ENCODE data around the gene IL36RN.

Gene IL36RN

GRCh38 chr2:113050921-113051895, 7.8 kb upstream of the IL36RN start:
- DNase-seq (ENCODE audit: low spot score) = no peak

GRCh38 chr2:113052396-113052917, 6.5 kb upstream of the IL36RN start, which contains the start of gene IL36B:
Gene IL36B, minus strand, starts transcription at chr2:113052867.
- DNase-seq (ENCODE audit: low spot score) = no peak

- DNase-seq (ENCODE audit: low spot score) = no peak
Observed at GRCh38 chr2:113053666-113054065, 5.3 kb upstream of the IL36RN start.

GRCh38 chr2:113054066-113054465, 4.9 kb upstream of the IL36RN start:
- no peak for DNase-seq (ENCODE audit: low spot score)

- no peak for DNase-seq (ENCODE audit: low spot score)
Observed at GRCh38 chr2:113056521-113056920, 2.5 kb upstream of the IL36RN start.

- DNase-seq (ENCODE audit: low spot score) = no peak
Observed at GRCh38 chr2:113057117-113057516, 1.9 kb upstream of the IL36RN start.

GRCh38 chr2:113058411-113058994, 495 bp upstream of the IL36RN start:
- DNase-seq (ENCODE audit: low spot score) = no peak

- no peak for DNase-seq (ENCODE audit: low spot score)
Observed at GRCh38 chr2:113060396-113060795, 1.4 kb downstream of the IL36RN start.

- no peak for DNase-seq (ENCODE audit: low spot score)
Observed at GRCh38 chr2:113060796-113061195, 1.8 kb downstream of the IL36RN start.

- no peak for DNase-seq (ENCODE audit: low spot score)
Observed at GRCh38 chr2:113061241-113061640, 2.2 kb downstream of the IL36RN start.

- DNase-seq (ENCODE audit: low spot score) = no peak
Observed at GRCh38 chr2:113061896-113062770, 3.1 kb downstream of the IL36RN start.

- DNase-seq (ENCODE audit: low spot score) = no peak
Observed at GRCh38 chr2:113064281-113064680, 5.3 kb downstream of the IL36RN start.

- no peak for DNase-seq (ENCODE audit: low spot score)
Observed at GRCh38 chr2:113064898-113065297, 5.9 kb downstream of the IL36RN start.

- DNase-seq (ENCODE audit: low spot score) = no peak
Observed at GRCh38 chr2:113067681-113068080, 8.7 kb downstream of the IL36RN start, which contains the start of gene IL1F10. Gene IL1F10, plus strand, starts transcription at chr2:113067970. Its CDS starts 4,769 bp downstream, at chr2:113072739.

- no peak for DNase-seq (ENCODE audit: low spot score)
Observed at GRCh38 chr2:113068249-113068648, 9.3 kb downstream of the IL36RN start.

- no peak for DNase-seq (ENCODE audit: low spot score)
Observed at GRCh38 chr2:113068706-113069485, 9.9 kb downstream of the IL36RN start.

GRCh38 chr2:113069676-113070605, 10.9 kb downstream of the IL36RN start:
- no peak for DNase-seq (ENCODE audit: low spot score)

- DNase-seq (ENCODE audit: low spot score) = no peak
Observed at GRCh38 chr2:113070606-113070975, 11.6 kb downstream of the IL36RN start.

GRCh38 chr2:113072584-113072983, 13.6 kb downstream of the IL36RN start:
- no peak for DNase-seq (ENCODE audit: low spot score)

GRCh38 chr2:113073325-113073834, 14.4 kb downstream of the IL36RN start:
- no peak for DNase-seq (ENCODE audit: low spot score)
